DOHH2 (cell line): Measurements from ENCODE around the gene SLC35F2.

Experiments
- H3F3A ChIP-seq: fragments of 200-600 bp; sonication (generic), shearing (Covaris generic); 2 replicates; pipeline ENCODE4 v1.6.0; 2016; ENCODE audit warnings: antibody characterized with exemption, mild to moderate bottlenecking; ENCODE audit not compliant: control insufficient read depth, insufficient read depth
- H3K27ac ChIP-seq: fragments of 200-600 bp; sonication (generic); 2 replicates; pipeline ENCODE4 v1.5.1; 2014; ENCODE audit warnings: low read depth, mild to moderate bottlenecking, low read length, moderate library complexity
- H3K27me3 ChIP-seq: fragments of 200-600 bp; sonication (generic); 2 replicates; pipeline ENCODE4 v1.6.1; 2014; ENCODE audit warnings: mild to moderate bottlenecking, low read length, mixed read lengths; ENCODE audit not compliant: control insufficient read depth
- H3K36me3 ChIP-seq: fragments of 200-600 bp; sonication (generic); 2 replicates; pipeline ENCODE4 v1.6.1; 2014; ENCODE audit warnings: mild to moderate bottlenecking, low read length, moderate library complexity, mixed read lengths; ENCODE audit not compliant: control insufficient read depth
- H3K4me1 ChIP-seq: fragments of 200-600 bp; sonication (generic); 2 replicates; pipeline ENCODE4 v1.6.1; 2014; ENCODE audit warnings: mild to moderate bottlenecking, low read length, mixed read lengths; ENCODE audit not compliant: control insufficient read depth
- H3K4me2 ChIP-seq: fragments of 200-600 bp; sonication (generic); 2 replicates; pipeline ENCODE4 v1.6.0; 2014; ENCODE audit warnings: mild to moderate bottlenecking, low read length, moderate library complexity
- H3K4me3 ChIP-seq: fragments of 200-600 bp; sonication (generic); 2 replicates; pipeline ENCODE4 v1.5.1; 2014; ENCODE audit warnings: mild to moderate bottlenecking, low read length, mixed read lengths
- H3K79me2 ChIP-seq: fragments of 200-600 bp; sonication (generic); 2 replicates; pipeline ENCODE4 v1.6.1; 2014; ENCODE audit warnings: mild to moderate bottlenecking, low read length, mixed read lengths; ENCODE audit not compliant: control insufficient read depth
- H3K9me2 ChIP-seq: fragments of 200-600 bp; sonication (generic); replicated peaks from 2 replicates; pipeline ENCODE4 v1.6.1; 2014; ENCODE audit warnings: mild to moderate bottlenecking, low read length, mixed read lengths; ENCODE audit not compliant: control insufficient read depth
- H3K9me3 ChIP-seq: fragments of 200-600 bp; sonication (generic); 2 replicates; pipeline ENCODE4 v1.6.1; 2014; ENCODE audit warnings: antibody characterized with exemption, low read length, mixed read lengths; ENCODE audit not compliant: control insufficient read depth, insufficient read depth
- H4K20me1 ChIP-seq: fragments of 200-600 bp; sonication (generic); 2 replicates; pipeline ENCODE4 v1.6.0; 2014; ENCODE audit warnings: low read depth, mild to moderate bottlenecking, antibody characterized with exemption, low read length, moderate library complexity; ENCODE audit not compliant: control insufficient read depth, insufficient read depth
- CTCF ChIP-seq: fragments of 200-600 bp; sonication (generic); IDR thresholded peaks from one replicate; pipeline ENCODE4 v1.5.1; 2014; ENCODE audit warnings: antibody characterized with exemption, mild to moderate bottlenecking, low read depth, low read length; ENCODE audit not compliant: poor library complexity, severe bottlenecking
- EZH2phosphoT487 ChIP-seq: fragments of 200-600 bp; sonication (generic); IDR thresholded peaks from 2 replicates; pipeline ENCODE4 v1.6.1; 2017; ENCODE audit warnings: borderline replicate concordance, mild to moderate bottlenecking, antibody characterized with exemption, low read length, moderate library complexity, mixed read lengths

Gene SLC35F2

GRCh38 chr11:107757661-107758060 is 100.9 kb downstream of the SLC35F2 start:
- TF ChIP-seq CTCF (no peak), EZH2phosphoT487 (no peak)
- no peaks in the 10 kb centered on the region for H3K9me3 ChIP-seq
- no peaks in the 10 kb centered on the region for H3F3A ChIP-seq
- H3K27me3 ChIP-seq = 0 out of 2 replicates have a peak, but pooled peaks cover 3% of the 10 kb centered on the region
- H3K4me3 ChIP-seq = no peak overlapping the region
- H3K9me2 ChIP-seq = no peaks in the 10 kb centered on the region
- H3K36me3 ChIP-seq = no peaks in the 10 kb centered on the region
- H4K20me1 ChIP-seq = no peaks in the 10 kb centered on the region
- H3K4me1 ChIP-seq = no peaks in the 10 kb centered on the region
- no peak overlapping the region for H3K27ac ChIP-seq
- no peaks in the 10 kb centered on the region for H3K79me2 ChIP-seq
- no peak overlapping the region for H3K4me2 ChIP-seq

GRCh38 chr11:107756553-107756952 is 102.0 kb downstream of the SLC35F2 start:
- Histone ChIP-seq H3K4me1 (no peaks in the 10 kb centered on the region), H3K4me2 (no peak overlapping the region), H3K9me2 (no peaks in the 10 kb centered on the region), H3K27me3 (0 out of 2 replicates have a peak, but pooled peaks cover 3% of the 10 kb centered on the region), H3F3A (no peaks in the 10 kb centered on the region), H4K20me1 (no peaks in the 10 kb centered on the region), H3K27ac (no peak overlapping the region), H3K79me2 (no peaks in the 10 kb centered on the region), H3K9me3 (no peaks in the 10 kb centered on the region), H3K36me3 (no peaks in the 10 kb centered on the region), H3K4me3 (no peak overlapping the region)
- TF ChIP-seq EZH2phosphoT487 (no peak), CTCF (no peak)

GRCh38 chr11:107752949-107753822 is 105.4 kb downstream of the SLC35F2 start:
- no peaks in the 10 kb centered on the region for H3K9me3 ChIP-seq
- no peaks in the 10 kb centered on the region for H3K79me2 ChIP-seq
- no peak for TF ChIP-seq EZH2phosphoT487
- no peak for TF ChIP-seq CTCF
- H4K20me1 ChIP-seq = no peaks in the 10 kb centered on the region
- H3K4me1 ChIP-seq = no peaks in the 10 kb centered on the region
- no peak overlapping the region for H3K4me2 ChIP-seq
- H3F3A ChIP-seq = no peaks in the 10 kb centered on the region
- H3K27ac ChIP-seq = no peak overlapping the region
- H3K4me3 ChIP-seq = no peak overlapping the region
- peaks cover 3% of the 10 kb centered on the region; the same call in 1 of the 2 replicates for H3K27me3 ChIP-seq
- no peaks in the 10 kb centered on the region for H3K36me3 ChIP-seq
- no peaks in the 10 kb centered on the region for H3K9me2 ChIP-seq
